Fibroblast of lung (primary cell): ENCODE results near the gene NLRP13. TPM values are rescaled to one million over a fixed set of nuclear protein-coding genes. Genes with fewer than 3 reads are reported as not detected.

Source experiments
- DNase-seq, 2 donors: peaks; one replicate each; pipeline versions ENCODE4 v3.0.0 to v3.0.0-alpha.2; 2010; ENCODE audit warnings: low read depth in 2 of 2
- H2AFZ ChIP-seq: 2 replicates; pipeline ENCODE4 v1.5.1; 2012; ENCODE audit warnings: low read length, control low read depth, inconsistent platforms
- H3K27ac ChIP-seq: 2 replicates; pipeline ENCODE4 v1.5.1; 2011; ENCODE audit warnings: low read length, control low read depth; ENCODE audit not compliant: insufficient read depth
- H3K27me3 ChIP-seq: 2 replicates; pipeline ENCODE4 v1.5.1; 2011; ENCODE audit warnings: mild to moderate bottlenecking, low read length; ENCODE audit not compliant: control insufficient read depth, insufficient read depth
- H3K36me3 ChIP-seq: 2 replicates; pipeline ENCODE4 v1.5.1; 2011; ENCODE audit warnings: low read length; ENCODE audit not compliant: control insufficient read depth, insufficient read depth
- H3K4me1 ChIP-seq: 2 replicates; pipeline ENCODE4 v1.5.1; 2011; ENCODE audit warnings: low read length; ENCODE audit not compliant: control insufficient read depth, insufficient read depth; ENCODE audit errors: extremely low read depth
- H3K4me2 ChIP-seq: 2 replicates; pipeline ENCODE4 v1.5.1; 2011; ENCODE audit warnings: low read length, control low read depth; ENCODE audit not compliant: insufficient read depth; ENCODE audit errors: extremely low read depth
- H3K4me3 ChIP-seq, 4 experiments: fragments of 200-600 bp in 1 of 4; sonication (generic) in 1 of 4; replicated peaks in 1 of 4; 2 replicates each; pipeline ENCODE4 v1.5.1; 2011 to 2016; ENCODE audit warnings: low read length in 4 of 4, low read depth in 3 of 4, mild to moderate bottlenecking in 3 of 4, control low read depth in 2 of 4, inconsistent platforms in 1 of 4, mixed read lengths in 1 of 4; ENCODE audit not compliant: insufficient read depth in 1 of 4; ENCODE audit errors: control extremely low read depth in 1 of 4
- H3K79me2 ChIP-seq: 2 replicates; pipeline ENCODE4 v1.5.1; 2012; ENCODE audit warnings: mild to moderate bottlenecking, low read length, inconsistent platforms; ENCODE audit not compliant: control insufficient read depth, insufficient read depth
- H3K9ac ChIP-seq: 2 replicates; pipeline ENCODE4 v1.5.1; 2011; ENCODE audit warnings: mild to moderate bottlenecking, low read length, control low read depth; ENCODE audit not compliant: insufficient read depth
- H3K9me3 ChIP-seq: 2 replicates; pipeline ENCODE4 v1.5.1; 2012; ENCODE audit warnings: low read depth, low read length; ENCODE audit not compliant: control insufficient read depth, insufficient read depth
- H4K20me1 ChIP-seq: 2 replicates; pipeline ENCODE4 v1.5.1; 2011; ENCODE audit warnings: low read length; ENCODE audit not compliant: control insufficient read depth, insufficient read depth; ENCODE audit errors: extremely low read depth
- EZH2 ChIP-seq: IDR thresholded peaks from 2 replicates; pipeline ENCODE4 v1.5.1; 2012; ENCODE audit warnings: low read length, control low read depth, mild to moderate bottlenecking; ENCODE audit errors: missing control alignments
- polyA plus RNA-seq, 2 donors: library from polyadenylated mRNA; depleted of rRNA in 1 of 2; stranded (reverse) in 1 of 2; unstranded in 1 of 2; fragments of >200 nt; gene quantifications; 2 replicates each; pipeline ENCODE4 v1.2.1, GENCODE V29; 2011 to 2012; ENCODE audit warnings: missing spikeins in 1 of 2
- total RNA-seq: library from RNA; depleted of rRNA; stranded (reverse); fragments of >200 nt; gene quantifications from 2 replicates; pipeline ENCODE4 v1.2.1, GENCODE V29; 2014
- TF ChIP-seq, protein P1 (sequence below), 2 donors: IDR thresholded peaks in 1 of 2; conservative IDR thresholded peaks in 1 of 2; 1 replicate in 1 of 2; 2 replicates in 1 of 2; pipeline ENCODE4 v1.5.1; 2011 to 2012; ENCODE audit warnings: low read length in 2 of 2, control low read depth in 1 of 2, inconsistent platforms in 1 of 2, low read depth in 1 of 2, mild to moderate bottlenecking in 1 of 2

Gene NLRP13
- total and polyA plus RNA-seq, 2 donors (not counting 1 experiment from before 2014, with no cell fraction given): not detected

- Histone ChIP-seq H3K4me3 (no peak overlapping the region), H3K4me2 (no peak overlapping the region), H4K20me1 (no peaks in the 10 kb centered on the region), H2AFZ (no peak overlapping the region), H3K4me1 (no peaks in the 10 kb centered on the region), H3K27me3 (no peaks in the 10 kb centered on the region), H3K36me3 (no peaks in the 10 kb centered on the region), H3K9me3 (no peaks in the 10 kb centered on the region), H3K9ac (no peak overlapping the region), H3K27ac (no peak overlapping the region), H3K79me2 (no peaks in the 10 kb centered on the region)
- TF ChIP-seq EZH2: no peak
- TF ChIP-seq, protein P1, sequence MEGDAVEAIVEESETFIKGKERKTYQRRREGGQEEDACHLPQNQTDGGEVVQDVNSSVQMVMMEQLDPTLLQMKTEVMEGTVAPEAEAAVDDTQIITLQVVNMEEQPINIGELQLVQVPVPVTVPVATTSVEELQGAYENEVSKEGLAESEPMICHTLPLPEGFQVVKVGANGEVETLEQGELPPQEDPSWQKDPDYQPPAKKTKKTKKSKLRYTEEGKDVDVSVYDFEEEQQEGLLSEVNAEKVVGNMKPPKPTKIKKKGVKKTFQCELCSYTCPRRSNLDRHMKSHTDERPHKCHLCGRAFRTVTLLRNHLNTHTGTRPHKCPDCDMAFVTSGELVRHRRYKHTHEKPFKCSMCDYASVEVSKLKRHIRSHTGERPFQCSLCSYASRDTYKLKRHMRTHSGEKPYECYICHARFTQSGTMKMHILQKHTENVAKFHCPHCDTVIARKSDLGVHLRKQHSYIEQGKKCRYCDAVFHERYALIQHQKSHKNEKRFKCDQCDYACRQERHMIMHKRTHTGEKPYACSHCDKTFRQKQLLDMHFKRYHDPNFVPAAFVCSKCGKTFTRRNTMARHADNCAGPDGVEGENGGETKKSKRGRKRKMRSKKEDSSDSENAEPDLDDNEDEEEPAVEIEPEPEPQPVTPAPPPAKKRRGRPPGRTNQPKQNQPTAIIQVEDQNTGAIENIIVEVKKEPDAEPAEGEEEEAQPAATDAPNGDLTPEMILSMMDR (conservative IDR thresholded peaks at IDR 0.05 in 1 of 2, IDR thresholded peaks at IDR 0.05 in 1 of 2; ENCODE audit: low read depth in 1 of 2, low read length in 2 of 2): no peak
- DNase-seq: no peak
Measured at GRCh38 chr19:55857149-55857548, 75.0 kb downstream of the NLRP13 start.

- H3K4me1 ChIP-seq: no peaks in the 10 kb centered on the region
- no peaks in the 10 kb centered on the region for H3K9me3 ChIP-seq
- H3K36me3 ChIP-seq: no peaks in the 10 kb centered on the region
- no peak overlapping the region for H3K4me2 ChIP-seq
- TF ChIP-seq, protein P1 (conservative IDR thresholded peaks at IDR 0.05 in 1 of 2, IDR thresholded peaks at IDR 0.05 in 1 of 2; ENCODE audit: low read depth in 1 of 2, low read length in 2 of 2): no peak
- TF ChIP-seq EZH2: no peak
- H3K4me3 ChIP-seq: no peak overlapping the region
- no peaks in the 10 kb centered on the region for H3K27me3 ChIP-seq
- H2AFZ ChIP-seq: no peak overlapping the region
- DNase-seq: no peak
- no peaks in the 10 kb centered on the region for H4K20me1 ChIP-seq
- no peak overlapping the region for H3K9ac ChIP-seq
- no peak overlapping the region for H3K27ac ChIP-seq
- no peaks in the 10 kb centered on the region for H3K79me2 ChIP-seq
Measured at GRCh38 chr19:55855160-55855559, 77.0 kb downstream of the NLRP13 start.

Other genes starting within 250 kb of the NLRP13 start
- gene NLRP9, start 193.9 kb downstream of the NLRP13 start, total RNA-seq: not detected in 2 replicates
- not detected in 2 replicates for gene NLRP9, start 193.9 kb downstream of the NLRP13 start, polyA plus RNA-seq
- gene RFPL4A, start 173.2 kb downstream of the NLRP13 start, total RNA-seq: not detected in 2 replicates
- not detected in 2 replicates for gene RFPL4A, start 173.2 kb downstream of the NLRP13 start, polyA plus RNA-seq
- not detected in 2 replicates for gene RFPL4AL1, start 163.2 kb downstream of the NLRP13 start, total RNA-seq
- not detected in 2 replicates for gene RFPL4AL1, start 163.2 kb downstream of the NLRP13 start, polyA plus RNA-seq
- gene NLRP11, start 100.3 kb downstream of the NLRP13 start, total RNA-seq: under 0.01 TPM in 2 replicates
- not detected in 2 replicates for gene NLRP11, start 100.3 kb downstream of the NLRP13 start, polyA plus RNA-seq
- gene NLRP4, start 95.8 kb downstream of the NLRP13 start, total RNA-seq: not detected in 2 replicates
- gene NLRP4, start 95.8 kb downstream of the NLRP13 start, polyA plus RNA-seq: not detected in 2 replicates
- not detected in 2 replicates for gene NLRP8, start 15.5 kb upstream of the NLRP13 start, total RNA-seq
- not detected in 2 replicates for gene NLRP8, start 15.5 kb upstream of the NLRP13 start, polyA plus RNA-seq
- not detected in 2 replicates for gene NLRP5, start 54.4 kb upstream of the NLRP13 start, total RNA-seq
- gene NLRP5, start 54.4 kb upstream of the NLRP13 start, polyA plus RNA-seq: not detected in 2 replicates
- 28.7 and 28.8 TPM in 2 replicates for gene ZNF787, start 189.0 kb upstream of the NLRP13 start, total RNA-seq
- gene ZNF787, start 189.0 kb upstream of the NLRP13 start, polyA plus RNA-seq: 2.6 and 2.9 TPM in 2 replicates
- gene ZNF444, start 209.0 kb upstream of the NLRP13 start, total RNA-seq: 12.3 and 17.5 TPM in 2 replicates
- 6.4 and 7.4 TPM in 2 replicates for gene ZNF444, start 209.0 kb upstream of the NLRP13 start, polyA plus RNA-seq
- gene GALP, start 243.7 kb upstream of the NLRP13 start, total RNA-seq: not detected in 2 replicates
- gene GALP, start 243.7 kb upstream of the NLRP13 start, polyA plus RNA-seq: not detected in 2 replicates